Measurements from ENCODE around the gene ATP9B. TPM values are rescaled to one million over a fixed set of nuclear protein-coding genes. Genes with fewer than 3 reads are reported as not detected.

ATP9B gene
- total RNA-seq, 1 experiment from 2014 or later, result 17.8 TPM

- no peak for TF ChIP-seq MAX (IDR thresholded peaks at IDR 0.05)
- TF ChIP-seq JUND (IDR thresholded peaks at IDR 0.05), result no peak
- TF ChIP-seq SIN3A (IDR thresholded peaks at IDR 0.05; ENCODE audit: low read depth), result no peak
- TF ChIP-seq EZH2phosphoT487 (IDR thresholded peaks at IDR 0.05; ENCODE audit: borderline replicate concordance), result no peak
- no peak for TF ChIP-seq EZH2 (IDR thresholded peaks at IDR 0.05)
- no peak for TF ChIP-seq CTCF (IDR thresholded peaks at IDR 0.05 in 2 of 3, conservative IDR thresholded peaks at IDR 0.05 in 1 of 3; ENCODE audit: borderline replicate concordance in 1 of 3, insufficient read depth in 1 of 3, low read depth in 2 of 3, low read length in 2 of 3)
- no peak for TF ChIP-seq CEBPB (IDR thresholded peaks at IDR 0.05; ENCODE audit: low read depth)
- no peak for TF ChIP-seq ZFX (IDR thresholded peaks at IDR 0.05)
- TF ChIP-seq RAD21 (IDR thresholded peaks at IDR 0.05; ENCODE audit: low read depth), result no peak
- TF ChIP-seq REST (IDR thresholded peaks at IDR 0.05; ENCODE audit: low read depth), result no peak
- TF ChIP-seq YY1 (IDR thresholded peaks at IDR 0.05; ENCODE audit: extremely low read depth, insufficient replicate concordance, low read depth, low read length), result no peak
- no peak for TF ChIP-seq ELF1 (IDR thresholded peaks at IDR 0.05; ENCODE audit: borderline replicate concordance, low read depth)
- Histone ChIP-seq H3K4me1 (ENCODE audit: control insufficient read depth in 1 of 2, insufficient read depth in 2 of 2, low read length in 2 of 2) (peaks cover 8 to 33% of the 10 kb centered on the region in 2 experiments; a peak in 3 of 4 replicates), H3K4me3 (replicated peaks in 1 of 2; ENCODE audit: low read depth in 1 of 2, low read length in 2 of 2) (peak overlapping the region; percentile 43 to 59), H3K27me3 (ENCODE audit: insufficient read depth, low read length) (no peaks in the 10 kb centered on the region), H3K79me2 (ENCODE audit: insufficient read depth, low read length) (no peaks in the 10 kb centered on the region; the same call in 1 of the 2 replicates), H3K9me2 (ENCODE audit: insufficient read depth) (no peaks in the 10 kb centered on the region), H3K36me3 (ENCODE audit: control insufficient read depth in 1 of 2, insufficient read depth in 2 of 2, low read length in 2 of 2) (no peaks in the 10 kb centered on the region), H3K27ac (ENCODE audit: low read depth, low read length) (peak overlapping the region; percentile 71), H2AFZ (ENCODE audit: low read depth, low read length, poor library complexity, severe bottlenecking) (no peak overlapping the region), H3K9me3 (ENCODE audit: control insufficient read depth in 1 of 2, insufficient read depth in 1 of 2, low read depth in 1 of 2, low read length in 2 of 2) (no peaks in the 10 kb centered on the region), H3K9ac (ENCODE audit: low read length) (peak overlapping the region; percentile 77), H3K4me2 (ENCODE audit: low read length) (peak overlapping the region; percentile 87), H4K20me1 (ENCODE audit: insufficient read depth) (no peaks in the 10 kb centered on the region)
- ChIA-PET RAD21 (ENCODE audit: low non-redundant PET in 1 of 2, low total read pairs in 2 of 2, uncharacterized antibody in 2 of 2, unreplicated experiment in 2 of 2) (no interaction called here), CTCF (interaction anchor here (1.3 kb wide), 1 partner anchor 15 kb away, joined by 3 read pairs; no protein-coding TSS in a partner anchor), POLR2A (interaction anchor here (0.7 kb wide), 1 partner anchor 285 kb away, joined by 3 read pairs; no protein-coding TSS in a partner anchor)
- ATAC-seq (peak; percentile 59), DNase-seq (ENCODE audit: low read depth, low spot score) (peak; percentile 44)
- BruUV-seq (replicated peaks), result no TSS peak
- intact Hi-C loops (cut with micrococcal nuclease), result no loop called here
Measured at GRCh38 chr18:79393635-79394533, 324.7 kb downstream of the ATP9B start.

All from HCT116 (cell line).